ENCODE results near the gene BAD.

- no peak for TF ChIP-seq EZH2phosphoT487 (IDR thresholded peaks at IDR 0.05; ENCODE audit: borderline replicate concordance, low read length)
- no peak for TF ChIP-seq CTCF (conservative IDR thresholded peaks at IDR 0.05; ENCODE audit: low read depth, low read length)
These were observed 52.9 kb downstream of the BAD start for GRCh38 chr11:64231546-64231945.

All from PC-3 (cell line).